Tibial nerve (tissue), 4 donors: ENCODE measurements around the gene NWD2.

Source experiments
- EP300 ChIP-seq, 2 donors: sonication (generic); formaldehyde crosslinking; IDR thresholded peaks; one replicate each; pipeline ENCODE4 v1.6.1; 2017; ENCODE audit warnings: antibody characterized with exemption in 2 of 2, mild to moderate bottlenecking in 1 of 2
- POLR2A ChIP-seq, 2 donors: fragments of 450-650 bp; IDR thresholded peaks; one replicate each; pipeline ENCODE4 v1.6.1; 2017; ENCODE audit warnings: antibody characterized with exemption in 2 of 2, mild to moderate bottlenecking in 2 of 2, moderate library complexity in 2 of 2
- TF ChIP-seq, protein P1 (sequence below), 5 experiments: fragments of 200-600 bp in 3 of 5; fragments of 450-650 bp in 2 of 5; sonication (generic) in 3 of 5; IDR thresholded peaks; one replicate each; pipeline ENCODE4 v1.5.1; 2016 to 2019; ENCODE audit warnings: antibody characterized with exemption in 5 of 5, mild to moderate bottlenecking in 3 of 5, moderate library complexity in 2 of 5

DNA sequence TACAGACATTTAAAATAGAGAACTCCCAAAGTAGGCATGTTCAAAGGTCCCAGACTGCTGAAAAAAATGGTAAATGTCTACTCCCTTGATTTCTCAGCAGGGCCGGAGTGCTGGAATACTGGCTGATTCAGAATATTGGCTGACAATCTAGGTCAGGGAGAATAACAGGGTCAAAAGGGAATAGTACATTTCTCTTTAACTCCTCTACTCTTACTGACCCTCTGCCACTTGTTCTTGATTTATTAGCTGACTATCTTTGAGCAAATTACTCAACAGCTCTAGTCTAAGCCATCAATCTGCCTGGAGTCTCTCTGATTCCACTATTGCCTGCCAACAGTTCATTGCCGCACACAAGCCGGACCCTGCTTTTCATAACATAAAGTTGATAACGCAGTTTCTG is 19.7 kb upstream of the NWD2 start:
- TF ChIP-seq, protein P1, sequence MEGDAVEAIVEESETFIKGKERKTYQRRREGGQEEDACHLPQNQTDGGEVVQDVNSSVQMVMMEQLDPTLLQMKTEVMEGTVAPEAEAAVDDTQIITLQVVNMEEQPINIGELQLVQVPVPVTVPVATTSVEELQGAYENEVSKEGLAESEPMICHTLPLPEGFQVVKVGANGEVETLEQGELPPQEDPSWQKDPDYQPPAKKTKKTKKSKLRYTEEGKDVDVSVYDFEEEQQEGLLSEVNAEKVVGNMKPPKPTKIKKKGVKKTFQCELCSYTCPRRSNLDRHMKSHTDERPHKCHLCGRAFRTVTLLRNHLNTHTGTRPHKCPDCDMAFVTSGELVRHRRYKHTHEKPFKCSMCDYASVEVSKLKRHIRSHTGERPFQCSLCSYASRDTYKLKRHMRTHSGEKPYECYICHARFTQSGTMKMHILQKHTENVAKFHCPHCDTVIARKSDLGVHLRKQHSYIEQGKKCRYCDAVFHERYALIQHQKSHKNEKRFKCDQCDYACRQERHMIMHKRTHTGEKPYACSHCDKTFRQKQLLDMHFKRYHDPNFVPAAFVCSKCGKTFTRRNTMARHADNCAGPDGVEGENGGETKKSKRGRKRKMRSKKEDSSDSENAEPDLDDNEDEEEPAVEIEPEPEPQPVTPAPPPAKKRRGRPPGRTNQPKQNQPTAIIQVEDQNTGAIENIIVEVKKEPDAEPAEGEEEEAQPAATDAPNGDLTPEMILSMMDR (IDR thresholded peaks at IDR 0.05) = no peak
- TF ChIP-seq POLR2A (IDR thresholded peaks at IDR 0.05) (no peak), EP300 (IDR thresholded peaks at IDR 0.05) (no peak)
